HEK293T (cell line): ENCODE data around the gene IQSEC1.
A peak's percentile ranks its signal among the peaks of the same experiment; 100 is the strongest.

Experiments
- CTCF ChIA-PET: fragments of 350-600 bp; formaldehyde crosslinking; extraction: SDS; loops from one replicate; lab custom pipeline; 2021; ENCODE audit warnings: antibody characterized with exemption, inconsistent platforms; lab: Yijun Ruan, JAX
- POLR2A ChIA-PET: fragments of 350-600 bp; formaldehyde crosslinking; extraction: SDS; loops from one replicate; lab custom pipeline; 2020; ENCODE audit warnings: antibody characterized with exemption, inconsistent platforms; lab: Yijun Ruan, JAX
- DNase-seq: peaks from one replicate; pipeline ENCODE4 v3.0.0; 2012; ENCODE audit warnings: mixed read lengths; ENCODE audit errors: extremely low spot score
- ARNT ChIP-seq: fragments of 450-650 bp; IDR thresholded peaks from 2 replicates; pipeline ENCODE4 v1.6.1; 2017; ENCODE audit warnings: mild to moderate bottlenecking
- BHLHE40 ChIP-seq: fragments of 450-650 bp; IDR thresholded peaks from 2 replicates; pipeline ENCODE4 v1.6.1; 2016; ENCODE audit warnings: mild to moderate bottlenecking, moderate library complexity, borderline replicate concordance
- CTBP1 ChIP-seq: fragments of 450-650 bp; IDR thresholded peaks from 2 replicates; pipeline ENCODE4 v1.6.1; 2016; ENCODE audit warnings: borderline replicate concordance
- ELF4 ChIP-seq: fragments of 450-650 bp; IDR thresholded peaks from 2 replicates; pipeline ENCODE4 v1.6.1; 2017; ENCODE audit warnings: antibody characterized with exemption
- FOXA1 ChIP-seq: fragments of 450-650 bp; IDR thresholded peaks from 2 replicates; pipeline ENCODE4 v1.6.1; 2016; ENCODE audit warnings: mild to moderate bottlenecking
- FOXK2 ChIP-seq: fragments of 450-650 bp; IDR thresholded peaks from 2 replicates; pipeline ENCODE4 v1.6.1; 2016; ENCODE audit warnings: mild to moderate bottlenecking
- FOXM1 ChIP-seq: fragments of 450-650 bp; IDR thresholded peaks from 2 replicates; pipeline ENCODE4 v1.6.1; 2017; ENCODE audit warnings: mild to moderate bottlenecking, borderline replicate concordance
- HDGF ChIP-seq: fragments of 450-650 bp; IDR thresholded peaks from 2 replicates; pipeline ENCODE4 v1.6.1; 2017; ENCODE audit warnings: antibody characterized with exemption, borderline replicate concordance
- L3MBTL2 ChIP-seq: fragments of 450-650 bp; conservative IDR thresholded peaks from 2 replicates; pipeline ENCODE4 v1.6.1; 2016; ENCODE audit warnings: mild to moderate bottlenecking
- LEF1 ChIP-seq: fragments of 450-650 bp; IDR thresholded peaks from 2 replicates; pipeline ENCODE4 v1.6.1; 2017; ENCODE audit warnings: mild to moderate bottlenecking, borderline replicate concordance
- NFRKB ChIP-seq: fragments of 450-650 bp; IDR thresholded peaks from 2 replicates; pipeline ENCODE4 v1.6.1; 2016; ENCODE audit warnings: mild to moderate bottlenecking, moderate library complexity
- SP1 ChIP-seq: fragments of 450-650 bp; IDR thresholded peaks from 2 replicates; pipeline ENCODE4 v1.6.1; 2017
- SUZ12 ChIP-seq: fragments of 450-650 bp; IDR thresholded peaks from 2 replicates; pipeline ENCODE4 v1.6.1; 2016; ENCODE audit warnings: mild to moderate bottlenecking
- TARDBP ChIP-seq: fragments of 450-650 bp; IDR thresholded peaks from 2 replicates; pipeline ENCODE4 v1.6.1; 2016
- ZNF384 ChIP-seq: fragments of 450-650 bp; IDR thresholded peaks from 2 replicates; pipeline ENCODE4 v1.6.1; 2016
- TF ChIP-seq, protein P1 (sequence below): fragments of 450-650 bp; IDR thresholded peaks from 2 replicates; pipeline ENCODE4 v1.6.1; 2016

The IQSEC1 gene

DNA sequence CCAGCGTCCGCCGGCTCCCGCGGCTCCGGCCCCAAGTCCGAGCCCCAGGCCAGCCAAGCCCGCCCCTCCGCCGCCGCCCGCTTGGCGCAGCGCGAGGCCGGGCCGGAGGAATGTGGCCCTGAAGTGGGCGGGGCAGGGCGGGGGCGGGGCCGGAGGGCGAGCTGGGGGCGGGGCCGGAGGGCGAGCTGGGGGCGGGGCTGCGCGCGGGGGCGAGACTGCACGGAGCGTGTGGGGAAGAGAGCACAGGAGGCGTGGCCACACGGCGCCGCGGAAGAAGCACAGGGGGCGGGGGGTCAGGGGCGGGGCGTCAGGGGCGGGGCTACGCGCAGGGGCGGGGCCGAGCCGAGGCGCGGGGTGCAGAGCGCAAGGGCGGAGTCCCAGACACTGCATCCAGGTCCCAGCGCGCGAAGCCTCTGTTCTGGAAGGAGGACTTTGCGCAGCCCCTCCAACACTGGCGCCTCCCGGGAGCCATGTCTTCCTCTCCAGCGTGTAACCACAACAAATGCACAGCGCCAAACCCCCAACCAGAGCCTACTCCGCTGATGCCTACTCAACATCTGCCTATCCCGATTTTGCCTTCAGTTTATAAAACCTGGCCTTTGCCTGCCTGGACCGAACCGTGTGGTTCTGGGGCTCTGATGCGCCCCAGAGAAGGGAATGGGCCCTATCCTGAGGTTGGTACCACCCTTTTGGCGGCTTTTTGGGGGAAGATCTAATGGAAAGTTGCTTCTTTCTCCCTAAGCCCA is 105.5 kb downstream of the IQSEC1 start:
- ChIA-PET CTCF (interaction anchor here (1.9 kb wide), 1 partner anchor 16 kb away, joined by 5 read pairs; no protein-coding TSS in a partner anchor), POLR2A (interaction anchor here (0.6 to 0.9 kb wide), 2 partner anchors 19 to 25 kb away, joined by 3 read pairs; no protein-coding TSS in a partner anchor)
- peak; percentile 100 for DNase-seq
- no peak for TF ChIP-seq HDGF
- no peak for TF ChIP-seq SUZ12
- TF ChIP-seq TARDBP: no peak
- no peak for TF ChIP-seq ZNF384
- TF ChIP-seq SP1: no peak
- no peak for TF ChIP-seq ELF4
- no peak for TF ChIP-seq FOXM1
- TF ChIP-seq FOXK2: no peak
- no peak for TF ChIP-seq CTBP1
- no peak for TF ChIP-seq LEF1
- no peak; the same call in 1 of the 2 replicates for TF ChIP-seq L3MBTL2
- TF ChIP-seq, protein P1, sequence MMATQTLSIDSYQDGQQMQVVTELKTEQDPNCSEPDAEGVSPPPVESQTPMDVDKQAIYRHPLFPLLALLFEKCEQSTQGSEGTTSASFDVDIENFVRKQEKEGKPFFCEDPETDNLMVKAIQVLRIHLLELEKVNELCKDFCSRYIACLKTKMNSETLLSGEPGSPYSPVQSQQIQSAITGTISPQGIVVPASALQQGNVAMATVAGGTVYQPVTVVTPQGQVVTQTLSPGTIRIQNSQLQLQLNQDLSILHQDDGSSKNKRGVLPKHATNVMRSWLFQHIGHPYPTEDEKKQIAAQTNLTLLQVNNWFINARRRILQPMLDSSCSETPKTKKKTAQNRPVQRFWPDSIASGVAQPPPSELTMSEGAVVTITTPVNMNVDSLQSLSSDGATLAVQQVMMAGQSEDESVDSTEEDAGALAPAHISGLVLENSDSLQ: no peak
- TF ChIP-seq FOXA1: no peak
- no peak for TF ChIP-seq BHLHE40
- no peak for TF ChIP-seq NFRKB
- TF ChIP-seq ARNT: no peak

DNA sequence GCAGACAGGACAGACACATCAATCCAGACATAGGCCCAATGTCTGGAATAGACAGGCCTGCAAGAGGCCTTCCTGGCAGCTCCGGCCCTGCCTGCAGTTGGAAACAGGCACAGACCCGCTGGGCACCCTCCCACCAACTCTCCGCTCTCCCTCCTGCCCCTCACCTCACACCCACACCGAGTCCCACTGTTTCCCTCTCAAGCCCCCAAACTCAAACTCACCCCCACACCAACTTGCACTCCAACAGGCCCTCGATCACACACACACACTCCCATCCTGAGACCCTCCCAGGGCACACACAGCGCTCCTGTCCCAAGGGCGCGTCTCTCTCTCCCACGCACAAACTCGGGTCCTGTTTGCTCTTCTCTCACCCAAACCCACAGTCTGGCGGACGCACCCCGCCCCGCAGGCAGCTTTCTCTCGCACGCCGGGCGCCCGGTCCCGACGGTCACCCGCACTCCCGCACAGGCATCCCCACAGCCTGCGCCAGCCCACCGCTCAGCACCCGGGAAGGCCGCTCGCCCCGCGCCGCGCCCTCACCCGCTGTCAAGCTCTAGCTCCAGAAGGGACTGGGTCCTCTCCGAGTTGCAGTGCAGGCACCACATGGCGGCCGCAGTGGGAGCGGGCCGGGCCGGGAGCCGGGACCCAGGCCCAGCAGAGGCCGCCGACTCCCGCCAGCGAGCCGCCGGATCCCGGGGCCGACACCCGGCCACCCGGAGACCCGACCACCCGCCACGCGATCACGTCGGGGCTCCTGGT is 106.2 kb downstream of the IQSEC1 start:
- TF ChIP-seq BHLHE40 (no peak), SP1 (no peak), CTBP1 (no peak), FOXM1 (no peak), TARDBP (no peak), FOXK2 (no peak), NFRKB (no peak), FOXA1 (no peak), HDGF (no peak), SUZ12 (no peak), LEF1 (no peak), ELF4 (no peak), L3MBTL2 (no peak), ZNF384 (no peak)
- TF ChIP-seq, protein P1: no peak
- ChIA-PET POLR2A (interaction anchor here (0.6 to 1.1 kb wide), 2 partner anchors 20 to 38 kb away, joined by 3 to 4 read pairs; no protein-coding TSS in a partner anchor), CTCF (interaction anchor here (1.4 to 1.9 kb wide), 2 partner anchors 17 to 28 kb away, joined by 3 to 5 read pairs; no protein-coding TSS in a partner anchor)
- DNase-seq: peak; percentile 39

DNA sequence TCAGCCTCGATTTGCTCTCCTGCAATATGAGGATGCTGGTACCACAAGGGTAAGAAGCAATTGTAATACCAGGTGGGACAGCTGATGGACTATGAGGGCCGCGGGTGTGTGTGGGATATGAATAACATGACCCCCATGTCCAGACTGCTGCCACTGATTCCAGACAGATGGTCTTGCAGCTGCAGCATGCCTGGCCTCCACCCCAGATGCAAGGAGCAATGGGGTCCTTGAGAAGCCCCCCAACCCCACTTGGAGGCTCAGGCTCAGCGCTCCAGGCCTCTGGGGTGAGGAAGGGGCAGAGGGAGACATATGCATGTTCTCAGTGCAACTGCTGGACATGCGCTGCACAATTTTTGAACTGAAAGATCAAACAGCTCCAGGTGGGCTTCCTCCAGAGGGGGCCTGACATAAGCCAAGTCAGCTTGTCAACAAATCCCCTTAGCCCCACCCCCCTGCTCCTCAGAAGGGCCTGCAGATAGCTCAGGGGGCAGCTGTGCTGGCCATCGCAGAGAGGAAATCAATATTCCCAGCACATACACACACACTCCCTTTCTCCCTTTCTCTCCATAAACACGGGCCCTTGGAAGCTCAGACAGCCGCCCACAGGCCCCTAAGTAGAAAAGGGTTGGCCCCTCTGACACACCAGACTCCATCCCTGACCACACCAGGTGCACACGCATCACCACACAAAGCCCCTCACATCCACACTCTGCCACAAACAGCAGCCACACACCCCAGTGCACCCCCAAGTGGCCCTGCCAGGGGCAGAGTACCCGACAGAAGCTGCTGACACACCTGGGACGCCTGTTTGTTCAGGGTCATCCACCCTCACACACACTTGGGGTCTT is 107.0 kb downstream of the IQSEC1 start:
- no peak for DNase-seq
- TF ChIP-seq TARDBP (no peak), SUZ12 (no peak), LEF1 (no peak), ARNT (no peak), NFRKB (no peak), BHLHE40 (no peak), FOXK2 (no peak)
- CTCF ChIA-PET: interaction anchor here (1.4 to 1.9 kb wide), 2 partner anchors 18 to 28 kb away, joined by 3 to 5 read pairs; no protein-coding TSS in a partner anchor
- POLR2A ChIA-PET: interaction anchor here (1.1 kb wide), 1 partner anchor 39 kb away, joined by 4 read pairs; no protein-coding TSS in a partner anchor

DNA sequence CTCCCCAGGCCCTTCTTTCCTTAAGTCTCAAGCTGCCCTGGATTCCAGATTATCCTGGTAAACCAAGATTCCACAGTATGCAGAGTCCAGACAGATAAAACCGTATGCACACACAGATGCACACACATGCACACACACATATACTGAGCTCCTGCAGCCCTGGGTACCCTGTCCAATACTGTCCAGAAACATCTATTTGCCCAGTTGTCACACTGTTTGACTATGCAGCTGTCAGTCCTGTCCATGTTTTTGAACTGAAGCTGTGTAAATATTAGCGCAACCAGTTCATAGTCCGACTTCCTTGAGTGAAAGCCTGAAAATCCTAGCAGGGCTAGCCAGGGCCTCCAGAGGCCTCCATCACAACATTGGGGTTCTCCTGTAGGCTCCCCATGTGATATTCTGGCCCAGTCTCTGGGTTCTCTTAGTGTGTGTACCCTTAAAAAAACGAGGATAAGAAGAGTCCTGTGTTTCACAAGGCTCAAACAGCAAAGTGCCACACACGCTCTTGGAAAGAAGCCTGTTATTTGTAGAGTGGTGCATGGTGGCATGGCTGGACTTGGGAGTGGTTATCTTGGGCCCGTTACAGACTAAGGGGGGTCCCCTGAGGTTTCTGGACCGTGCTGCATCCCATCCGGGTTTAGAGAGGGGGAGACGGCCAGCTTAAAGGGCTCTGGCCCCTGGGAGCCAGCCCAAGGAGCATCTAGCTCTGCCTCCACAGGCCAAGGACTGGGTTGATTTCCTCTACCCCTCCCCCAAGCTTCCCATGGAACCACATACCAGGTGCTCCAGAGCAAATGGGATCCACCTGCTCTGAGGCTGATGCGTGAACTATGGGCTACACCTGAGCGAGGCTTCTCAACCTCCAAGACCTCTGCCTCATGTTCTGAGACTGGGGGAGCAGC is 108.3 kb downstream of the IQSEC1 start:
- DNase-seq: no peak
- CTCF ChIA-PET: interaction anchor here (0.5 to 0.6 kb wide), 2 partner anchors 19 to 774 kb away, joined by 3 to 4 read pairs; no protein-coding TSS in a partner anchor
- POLR2A ChIA-PET: no interaction called here
- no peak for TF ChIP-seq NFRKB
- TF ChIP-seq FOXM1: no peak
- no peak for TF ChIP-seq FOXA1
- no peak for TF ChIP-seq L3MBTL2
- TF ChIP-seq LEF1: no peak
- TF ChIP-seq TARDBP: no peak
- TF ChIP-seq BHLHE40: no peak
- TF ChIP-seq ZNF384: no peak
- TF ChIP-seq ELF4: no peak
- TF ChIP-seq ARNT: no peak
- no peak for TF ChIP-seq CTBP1
- TF ChIP-seq, protein P1: no peak
